T-helper 2 cell (primary cell): ENCODE results near the gene SLC9C2.
A peak's percentile ranks its signal among the peaks of the same experiment; 100 is the strongest.
"Not testable (repeated sequence)": the region's sequence is repeated elsewhere in the genome, so short reads cannot be mapped to it uniquely, and the experiment has no call there.

ENCODE experiments used
- DNase-seq, 5 experiments: peaks; one replicate each; pipeline versions ENCODE4 v3.0.0 to v3.0.0-alpha.2; 2012 to 2022

Gene SLC9C2

DNA sequence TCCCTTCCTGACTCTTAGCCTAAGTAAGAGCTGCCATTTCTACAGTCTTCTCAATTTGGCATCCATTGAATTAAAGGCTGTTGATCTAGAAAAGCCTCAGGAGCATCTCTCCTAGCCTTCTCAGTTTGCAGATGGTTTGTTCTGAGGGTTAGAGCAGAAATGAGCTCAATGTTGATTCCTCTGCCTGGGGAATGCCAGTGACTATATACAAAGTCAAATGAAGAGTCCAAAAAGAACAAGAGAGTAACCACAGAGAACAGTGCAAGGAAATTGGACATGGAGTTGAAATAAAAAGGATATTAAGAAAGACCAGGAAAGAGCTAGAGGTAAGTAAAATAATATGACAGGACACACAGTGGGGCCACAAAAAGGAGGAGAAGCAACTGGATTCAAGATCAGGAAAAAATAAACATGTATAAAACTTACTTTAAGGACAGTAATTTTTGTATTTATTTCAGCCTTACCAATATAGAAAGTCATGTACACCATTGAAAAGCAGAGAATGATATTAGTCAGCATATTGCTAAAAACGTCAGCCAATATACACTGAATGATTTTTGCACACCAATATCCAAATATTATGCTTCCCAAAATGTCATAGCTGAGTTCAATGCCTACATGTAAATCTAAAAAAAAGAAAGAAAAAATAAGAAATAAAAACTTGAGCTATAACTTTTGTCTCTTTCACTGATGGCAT, 21.3 kb downstream of the SLC9C2 start:
- DNase-seq: peak in 1 of 5 experiments; percentile 37

DNA sequence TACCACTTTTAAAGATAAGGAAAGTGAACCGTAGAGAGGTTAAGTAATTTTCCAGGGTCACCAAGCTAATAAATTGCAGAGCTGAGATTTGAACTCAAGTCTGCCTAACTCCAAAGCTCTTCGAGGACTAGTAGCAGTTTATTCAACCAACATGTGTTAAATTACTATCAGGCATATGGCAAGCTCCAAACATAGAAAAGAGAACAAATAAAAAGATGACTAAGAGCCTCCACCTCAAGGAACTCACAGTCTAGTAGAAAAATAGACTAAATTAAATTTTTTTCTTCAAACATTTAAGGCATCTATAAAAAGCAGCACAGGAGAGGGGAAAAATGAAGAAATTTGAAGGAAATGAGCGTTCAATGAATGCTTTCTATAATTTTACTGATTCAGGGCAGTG, 22.2 kb downstream of the SLC9C2 start:
- peak in 1 of 5 experiments; percentile 3 for DNase-seq

DNA sequence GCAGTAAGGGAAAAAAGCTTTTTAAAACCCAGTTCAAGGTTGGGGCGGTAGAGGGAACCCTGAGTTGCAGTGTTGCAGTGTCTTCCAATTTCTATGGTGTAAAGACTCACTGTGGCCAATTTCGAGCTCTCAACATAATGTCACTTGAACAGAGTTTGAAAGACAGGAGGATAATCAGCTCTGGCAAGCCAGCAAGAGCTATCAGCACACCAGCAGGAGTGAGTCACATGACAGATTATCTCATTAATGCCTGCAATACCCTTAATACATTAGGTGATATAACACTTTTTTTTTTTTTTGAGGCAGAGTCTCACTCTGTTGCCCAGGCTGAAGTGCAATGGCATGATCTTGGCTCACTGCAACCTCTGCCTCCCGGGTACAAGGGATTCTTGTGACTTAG, 22.8 kb downstream of the SLC9C2 start:
- DNase-seq: no peak

DNA sequence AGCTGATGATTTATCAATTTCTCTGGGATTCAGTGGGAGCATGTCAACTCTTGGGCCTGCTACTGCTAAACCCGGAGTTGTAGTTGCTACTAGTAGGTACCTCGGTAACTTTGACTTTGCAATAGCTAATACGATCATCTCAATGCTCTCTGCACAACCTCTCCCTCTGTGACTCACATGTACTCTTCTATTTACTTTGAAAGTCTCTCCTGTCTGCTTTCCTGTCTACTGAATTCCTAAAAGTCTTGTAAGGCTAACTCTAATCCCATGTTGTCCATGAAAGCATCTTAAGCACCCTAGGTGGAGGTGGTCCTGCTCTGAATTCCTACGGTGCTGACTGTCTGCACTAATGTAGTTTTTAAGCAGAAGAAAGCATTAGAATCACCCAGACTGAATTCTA, 29.3 kb downstream of the SLC9C2 start:
- no peak for DNase-seq

DNA sequence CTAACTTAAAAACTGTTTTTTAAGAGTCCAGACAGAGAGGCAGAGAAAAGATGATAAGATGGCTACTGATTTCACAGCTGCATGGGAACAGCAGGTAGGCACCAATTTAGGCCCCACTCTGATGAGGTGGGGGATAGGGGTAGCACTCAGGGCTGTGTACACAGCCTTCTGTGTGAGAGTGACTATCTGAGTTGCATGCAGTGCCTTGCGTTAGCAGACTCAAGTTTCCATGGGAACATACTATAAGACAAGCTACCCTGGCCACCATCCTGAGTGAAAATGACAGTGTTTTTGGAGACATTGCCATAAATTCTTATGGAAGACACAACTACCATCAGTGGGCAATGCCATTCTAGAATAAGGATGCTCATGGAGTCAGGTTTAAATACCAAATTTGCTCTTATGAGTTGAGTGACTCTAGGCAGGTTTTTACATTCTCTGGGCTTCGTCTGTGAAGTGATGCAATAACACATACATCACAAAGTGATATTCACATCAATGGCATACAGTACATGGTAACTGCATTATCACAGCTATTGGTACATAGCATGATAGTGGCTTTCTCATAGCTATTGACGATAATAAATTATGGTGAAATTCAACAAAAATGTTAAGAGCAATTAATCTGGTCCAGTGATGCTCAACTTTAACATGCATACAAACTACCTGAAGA, 30.5 kb downstream of the SLC9C2 start:
- DNase-seq: no peak

DNA sequence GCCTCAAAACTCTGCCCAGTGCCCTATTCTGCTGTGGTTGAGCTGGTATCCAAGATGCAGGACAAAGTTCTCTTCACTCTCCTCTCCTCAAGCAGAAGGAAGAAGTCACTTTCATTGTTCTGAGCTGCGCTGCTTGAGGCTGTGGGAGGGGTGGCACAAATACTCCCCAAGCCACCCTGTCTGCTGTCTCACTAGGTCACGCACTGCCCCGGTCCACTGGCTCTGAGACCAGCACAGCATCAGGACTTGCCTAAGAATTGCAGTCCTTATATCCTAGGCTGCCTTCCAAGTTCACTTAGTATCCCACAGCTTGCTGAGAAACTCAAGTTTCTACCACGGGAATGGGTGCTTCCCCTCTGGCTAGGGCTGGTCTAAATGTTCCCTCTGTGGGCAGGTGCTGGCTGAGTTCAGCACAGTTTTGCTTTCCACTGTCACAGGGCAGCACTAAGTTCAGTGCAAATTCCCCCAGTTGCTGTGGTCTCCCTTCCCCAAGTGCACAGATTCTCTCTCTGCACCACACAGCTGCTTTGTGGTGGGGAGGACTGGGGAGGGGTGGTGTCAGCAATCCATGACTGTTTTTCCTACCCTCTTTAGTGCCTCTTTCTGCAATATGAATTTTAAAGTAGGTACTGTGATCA, 32.4 kb downstream of the SLC9C2 start:
- DNase-seq: peak in 1 of 5 experiments; percentile 11

DNA sequence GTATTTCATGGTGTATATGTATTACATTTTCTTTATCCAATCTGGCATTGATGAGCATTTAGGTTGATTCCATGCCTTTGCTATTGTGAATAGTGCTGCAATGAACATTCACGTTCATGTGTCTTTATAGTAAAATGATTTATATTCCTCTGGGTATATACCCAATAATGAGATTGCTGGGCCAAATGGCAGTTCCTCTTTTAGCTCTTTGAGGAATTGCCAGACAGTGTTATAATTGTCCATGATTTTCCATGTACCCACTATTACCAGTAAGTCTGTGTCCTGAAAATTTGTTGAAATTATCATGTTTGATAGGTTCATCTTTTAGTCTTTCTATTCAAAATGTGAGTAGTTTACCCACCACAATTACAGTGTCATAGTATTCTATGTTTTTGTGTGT, 34.4 kb downstream of the SLC9C2 start:
- DNase-seq: no peak

DNA sequence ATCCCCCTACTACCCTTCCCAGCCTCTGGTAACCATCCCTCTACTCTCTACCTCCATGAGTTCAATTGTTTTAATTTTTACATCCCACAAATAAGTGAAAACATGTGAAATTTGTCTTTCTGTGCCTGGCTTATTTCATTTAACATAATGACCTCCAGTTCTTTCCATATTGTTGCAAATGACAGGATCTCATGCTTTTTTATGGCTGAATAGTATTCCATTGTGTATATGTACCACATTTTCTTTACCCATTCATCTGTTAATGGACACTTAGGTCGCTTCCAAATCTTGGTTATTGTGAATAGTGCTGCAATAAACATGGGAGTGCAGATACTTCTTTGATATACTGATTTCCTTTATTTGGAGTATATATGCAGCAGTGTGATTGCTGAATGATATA, 39.0 kb downstream of the SLC9C2 start:
- not testable (repeated sequence) for DNase-seq

DNA sequence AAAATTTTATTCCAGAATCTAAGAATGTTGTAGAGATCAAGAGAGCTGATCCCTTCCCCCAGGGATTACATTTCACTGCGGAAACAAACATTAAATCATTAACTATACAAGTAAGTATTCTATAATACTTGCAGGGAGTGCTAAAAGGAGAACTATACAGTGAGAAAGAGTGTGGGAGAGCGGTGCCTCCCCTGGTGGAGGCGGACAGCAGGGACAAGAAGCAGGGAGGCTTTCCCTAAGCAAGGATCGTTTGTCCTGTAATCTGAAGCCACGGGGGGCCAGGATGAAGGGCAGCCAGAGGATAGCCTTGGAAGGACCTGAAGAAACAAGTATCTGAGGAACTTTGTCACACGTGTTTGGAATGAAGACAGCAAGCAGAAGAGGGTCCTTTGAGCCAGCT, 40.1 kb downstream of the SLC9C2 start:
- DNase-seq: no peak

DNA sequence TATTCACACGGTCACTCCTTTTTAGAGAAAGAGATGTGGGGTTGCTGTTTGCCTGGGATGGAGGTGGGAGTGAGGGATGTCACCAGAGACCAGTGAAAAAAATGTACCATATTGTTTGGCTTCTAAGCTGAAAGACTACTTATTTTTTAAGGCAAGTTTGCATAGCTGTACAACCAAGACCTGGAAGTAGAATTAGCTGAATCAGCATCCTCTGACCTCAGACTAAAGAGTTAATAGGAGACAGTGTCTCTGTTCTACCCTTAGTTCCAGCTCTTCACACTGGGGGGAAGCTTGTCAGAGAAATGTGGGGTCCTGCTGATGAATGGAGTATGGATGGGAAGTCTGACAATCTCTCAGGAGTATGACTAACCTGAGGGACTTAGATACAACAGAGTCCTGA, 41.6 kb downstream of the SLC9C2 start:
- no peak for DNase-seq

DNA sequence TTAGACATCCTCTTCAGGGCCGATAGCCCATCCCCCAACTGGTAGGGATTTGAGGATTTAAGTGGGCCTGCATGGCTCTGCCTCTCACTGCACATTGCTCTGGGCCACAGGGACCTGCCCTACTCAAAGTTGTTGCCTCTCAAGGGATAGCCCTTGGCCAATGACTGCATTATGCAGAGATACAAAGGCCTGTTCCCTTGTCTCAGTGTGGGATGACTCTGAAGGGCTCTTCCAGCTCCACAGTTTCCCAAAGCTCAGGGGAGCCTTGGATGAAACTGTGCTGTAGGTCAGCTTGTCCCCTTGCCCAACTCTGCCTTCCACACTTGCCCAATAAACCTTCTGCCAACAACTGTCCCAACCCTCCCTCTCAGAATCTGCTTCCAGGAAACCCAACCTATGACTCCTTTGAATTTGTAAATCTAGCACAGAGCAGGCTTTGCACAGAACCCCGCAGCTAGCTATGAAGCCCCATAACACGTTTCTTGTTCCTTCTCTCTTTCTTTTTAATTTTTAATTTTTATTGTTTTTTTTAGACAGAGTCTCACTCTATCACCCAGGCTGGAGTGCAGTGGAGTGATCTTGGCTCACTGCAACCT, 42.5 kb downstream of the SLC9C2 start:
- DNase-seq: no peak

DNA sequence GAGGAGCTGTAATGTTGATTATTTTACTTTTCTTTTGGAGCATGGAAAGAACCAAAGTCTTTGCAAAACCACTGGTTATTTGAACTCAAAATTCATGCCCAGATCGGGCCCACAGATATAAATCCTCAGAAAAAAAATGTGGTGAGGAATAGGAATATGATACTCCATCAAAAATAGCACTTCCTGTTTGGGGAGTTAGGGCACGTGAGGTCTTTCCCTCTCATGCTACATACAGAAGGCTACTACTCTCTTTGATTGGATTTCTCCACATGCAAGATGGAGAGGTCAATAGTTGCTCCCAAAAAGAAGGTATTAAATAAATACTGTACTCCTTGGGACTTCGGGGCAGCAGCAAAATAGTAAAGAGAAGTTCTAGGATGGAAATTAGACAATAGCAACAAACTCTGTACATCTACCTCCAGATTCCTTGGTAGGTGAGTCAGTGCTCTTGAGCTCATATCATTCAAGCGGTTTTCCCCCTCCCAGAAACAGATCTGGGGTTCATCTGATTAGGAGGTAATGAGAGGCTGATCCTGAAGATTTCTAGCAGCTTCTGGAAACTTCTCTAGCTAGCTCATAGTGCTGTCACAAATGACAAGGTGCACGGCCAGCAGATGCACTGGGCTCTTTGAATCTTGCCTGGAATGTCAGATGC, 47.1 kb downstream of the SLC9C2 start:
- DNase-seq: no peak

DNA sequence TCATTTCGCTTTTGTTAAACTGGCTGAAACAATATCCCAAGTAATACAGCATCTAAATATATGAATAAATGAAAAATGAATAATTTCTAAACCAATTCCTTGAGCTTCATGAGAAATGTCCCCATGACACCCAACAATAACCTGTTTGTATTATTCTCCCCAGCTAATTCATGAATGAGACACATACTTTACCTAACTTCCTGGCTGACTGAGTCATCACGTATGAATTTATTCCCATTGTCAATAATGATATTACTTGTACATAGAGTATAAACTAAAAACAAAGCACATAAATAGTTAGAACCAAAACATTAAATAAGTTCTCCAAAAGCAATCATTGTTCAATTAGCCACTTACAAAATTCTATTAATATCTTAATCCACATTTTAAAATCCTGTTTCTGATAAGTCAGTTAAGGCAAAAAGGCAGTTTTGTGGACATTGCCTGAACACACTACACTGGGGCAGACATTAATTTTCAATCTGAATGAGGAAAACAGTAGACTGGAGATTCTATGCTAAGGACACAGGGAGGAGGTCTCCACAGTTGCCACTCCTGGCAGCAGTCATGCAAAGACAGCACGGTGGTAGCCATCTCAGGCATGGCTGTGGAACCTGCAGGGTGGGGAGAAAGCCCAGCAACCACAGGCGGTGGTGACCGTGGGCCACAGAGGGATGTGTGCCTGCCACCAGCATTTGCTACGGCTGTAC, 48.2 kb downstream of the SLC9C2 start:
- DNase-seq: no peak

DNA sequence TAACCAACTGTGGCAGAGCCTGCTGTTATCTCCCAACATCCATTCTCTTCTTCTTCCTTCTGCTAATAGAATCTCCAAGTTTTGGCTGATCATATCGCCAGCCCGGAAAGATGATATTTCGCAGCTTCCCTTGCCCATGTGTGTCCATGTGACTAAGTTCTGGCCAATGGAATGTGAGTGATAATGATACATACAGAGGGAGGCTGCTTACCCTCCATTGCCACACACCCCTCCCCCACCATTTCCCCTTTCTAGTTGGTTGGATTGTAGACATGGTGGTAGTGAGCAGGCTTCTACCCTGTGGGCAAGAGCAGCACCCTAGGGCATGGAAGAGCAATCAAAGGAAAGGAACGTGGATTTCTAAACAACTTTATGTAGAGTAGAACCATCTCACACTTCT, 48.8 kb downstream of the SLC9C2 start:
- DNase-seq: no peak

DNA sequence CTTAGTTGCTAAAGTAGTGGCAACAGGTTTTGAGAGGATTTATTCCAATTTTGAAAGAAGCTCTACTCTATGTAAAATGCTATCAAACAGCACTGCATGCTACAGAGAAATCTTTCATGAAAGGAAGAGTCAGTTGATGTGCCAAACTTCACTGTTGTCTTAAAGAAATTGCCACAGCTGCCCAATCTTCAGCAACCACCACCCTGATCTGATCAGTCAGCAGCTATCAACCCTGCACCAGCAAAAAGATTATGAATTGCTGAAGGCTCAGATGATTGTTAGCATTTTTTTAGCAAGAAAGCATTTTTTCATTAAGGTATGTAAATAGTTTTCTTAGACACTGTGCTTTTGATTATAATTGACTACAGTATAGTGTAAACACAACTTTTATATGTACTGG, 49.6 kb downstream of the SLC9C2 start:
- no peak for DNase-seq

DNA sequence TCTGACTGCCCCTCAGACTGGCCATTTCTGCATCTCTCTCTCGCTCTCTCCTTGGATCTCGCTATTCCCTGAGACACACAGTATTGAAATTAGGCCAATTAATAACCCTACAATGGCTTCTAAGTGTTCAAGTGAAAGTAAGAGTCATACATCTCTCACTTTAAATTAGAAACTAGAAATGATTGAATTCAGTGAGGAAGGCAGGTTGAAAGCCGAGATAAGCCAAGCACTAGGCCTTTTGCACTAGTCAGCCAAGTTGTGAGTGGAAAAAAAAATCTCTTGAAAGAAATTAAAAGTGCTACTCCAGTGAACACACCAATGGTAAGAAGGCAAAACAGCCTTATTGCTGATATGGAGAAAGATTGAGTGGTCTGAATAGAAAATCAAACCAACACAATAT, 51.2 kb downstream of the SLC9C2 start:
- no peak for DNase-seq

DNA sequence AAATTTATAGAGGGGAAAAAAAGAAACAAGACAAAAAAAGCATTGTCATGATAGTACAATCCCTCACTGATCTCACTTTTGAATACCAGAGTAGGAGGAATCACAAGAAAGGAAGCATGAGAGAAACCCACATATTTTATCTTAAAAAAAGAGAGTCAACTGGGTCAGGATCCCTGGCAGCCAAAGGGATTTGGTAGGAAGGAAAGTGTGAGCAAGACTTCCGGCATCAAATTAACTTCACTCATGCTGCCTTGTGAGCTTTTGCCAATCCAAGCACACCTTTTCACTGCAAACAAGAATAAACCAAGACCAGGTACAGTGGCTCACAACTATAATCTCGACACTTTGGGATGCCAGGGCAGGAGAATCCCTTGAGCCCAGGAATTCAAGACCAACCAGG, 53.1 kb downstream of the SLC9C2 start:
- DNase-seq: no peak

DNA sequence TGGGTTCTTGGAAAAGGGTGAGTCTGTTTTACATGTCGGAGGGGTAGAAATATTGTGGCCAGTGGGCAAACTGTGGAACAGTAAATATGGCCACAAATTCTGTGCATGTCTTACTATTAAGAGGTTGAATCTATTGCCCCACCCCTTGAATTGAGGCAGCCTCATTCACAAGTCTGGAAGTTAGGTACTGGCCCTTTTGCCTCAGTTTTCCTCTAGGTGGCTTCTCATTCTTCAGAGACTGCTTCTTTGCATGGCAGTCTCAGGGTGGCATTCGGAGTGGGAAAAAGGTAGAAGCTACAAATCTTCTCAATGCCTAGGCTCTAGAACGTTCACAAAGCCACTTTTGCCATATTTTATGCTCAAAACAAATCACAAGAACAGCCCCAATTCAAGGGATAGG, 57.2 kb downstream of the SLC9C2 start:
- DNase-seq: no peak

DNA sequence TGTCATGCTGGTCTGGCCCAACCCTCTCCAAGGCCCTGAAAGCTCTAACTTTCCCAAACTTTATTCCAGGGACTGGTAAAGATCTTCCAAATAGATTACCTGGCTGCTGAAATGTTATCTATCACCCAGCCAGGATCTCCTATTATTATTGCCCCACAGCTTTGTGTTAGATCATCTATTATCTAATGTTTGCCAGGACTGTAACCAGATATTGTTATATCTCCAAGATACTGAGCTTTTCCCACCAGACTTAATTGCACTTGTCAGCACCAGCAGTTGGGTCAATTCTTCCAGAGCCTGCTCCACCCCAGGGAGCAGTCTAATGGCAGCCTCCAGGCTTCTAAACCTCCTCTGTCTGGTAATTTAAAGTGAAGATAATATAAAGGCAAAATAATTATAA, 66.6 kb downstream of the SLC9C2 start:
- DNase-seq: no peak

DNA sequence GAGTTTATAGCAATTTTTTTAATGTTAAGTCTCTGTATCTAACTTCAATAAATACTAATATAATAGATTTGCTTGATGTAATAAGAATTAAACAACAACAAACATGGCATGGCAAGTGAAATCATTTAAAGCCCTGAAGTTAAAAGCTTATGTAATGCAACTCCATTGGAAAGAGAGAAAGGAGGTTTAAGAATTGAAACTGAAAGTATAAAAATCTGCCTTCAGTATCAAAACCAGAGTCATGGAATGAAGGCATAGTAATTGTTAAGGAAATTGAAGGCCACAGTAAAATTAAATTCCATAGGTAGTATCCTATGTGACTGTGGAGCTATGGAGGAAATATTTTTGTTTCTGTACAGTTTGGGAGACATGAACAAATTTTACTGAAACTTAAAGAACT, 70.6 kb downstream of the SLC9C2 start:
- DNase-seq: no peak

DNA sequence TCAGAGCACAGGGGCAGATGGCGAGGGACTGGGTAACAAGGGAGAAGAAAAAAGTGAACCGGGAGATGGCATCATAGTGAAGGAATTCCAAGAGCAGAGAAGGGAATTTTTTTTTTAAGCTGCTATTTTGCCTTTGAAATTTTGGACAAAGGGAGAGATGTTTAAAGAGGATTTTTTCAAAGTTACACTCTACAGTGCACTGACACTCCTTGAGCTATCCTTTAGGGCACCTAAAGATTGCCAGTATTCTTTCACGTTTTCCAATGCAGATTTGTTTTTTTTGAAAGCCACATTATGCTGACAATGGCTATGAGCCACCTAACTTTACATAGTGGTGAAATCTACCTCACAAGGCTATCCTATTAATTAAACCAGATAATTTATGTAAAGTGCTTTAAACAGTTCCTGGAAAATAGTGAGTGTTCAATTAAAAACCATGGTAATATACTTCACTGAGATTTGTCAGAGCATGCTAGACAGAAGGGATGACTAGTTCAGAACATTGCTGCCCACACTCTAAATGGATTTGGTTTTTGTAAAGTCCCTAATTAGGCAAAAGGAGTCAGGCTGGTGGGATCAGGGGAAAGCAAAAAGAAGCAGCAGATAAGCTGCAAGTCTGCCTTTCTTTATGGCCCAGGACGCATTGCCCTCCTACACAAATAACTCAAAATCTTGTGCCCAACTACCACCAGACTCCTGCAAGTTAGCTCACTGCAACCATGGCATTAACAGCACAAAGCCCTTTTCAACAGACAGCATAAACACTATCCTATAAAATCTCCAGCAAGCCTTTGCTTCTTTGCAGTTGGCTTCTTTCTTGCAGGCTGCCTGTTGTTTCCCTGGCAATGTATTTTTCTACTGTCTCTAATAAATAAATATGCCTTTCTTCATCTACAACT, 71.8 kb downstream of the SLC9C2 start:
- no peak for DNase-seq

DNA sequence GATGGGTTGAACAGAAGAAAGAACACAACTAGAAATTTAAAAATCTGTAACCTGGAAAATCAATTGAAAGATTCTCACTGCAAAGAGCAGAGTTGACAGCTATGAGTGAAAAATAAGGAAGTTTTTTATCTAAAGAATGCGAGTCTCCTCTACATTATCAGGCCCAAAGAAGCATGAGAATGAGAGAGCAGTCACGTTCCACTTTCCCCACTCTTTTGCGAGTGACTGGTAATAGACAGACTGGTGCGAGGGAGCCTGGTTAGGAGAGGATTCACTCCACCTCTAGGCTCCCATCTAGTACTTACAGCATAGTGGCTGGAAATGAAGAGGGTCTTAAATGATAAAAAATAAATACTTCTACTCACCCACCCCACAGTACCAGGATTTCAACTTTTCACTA, 73.8 kb downstream of the SLC9C2 start:
- no peak for DNase-seq
